Measurements from ENCODE around the gene FBXO28. TPM values are rescaled to one million over a fixed set of nuclear protein-coding genes. Genes with fewer than 3 reads are reported as not detected.

FBXO28 gene
- polyA plus RNA-seq, 1 donor from 2014 or later, result 20.3 TPM

- H4K20me1 ChIP-seq (ENCODE audit: insufficient read depth), result no peaks in the 10 kb centered on the region
- H3F3A ChIP-seq (ENCODE audit: insufficient read depth, low read length, poor library complexity, severe bottlenecking), result no peaks in the 10 kb centered on the region
- no peak overlapping the region for H2AFZ ChIP-seq (ENCODE audit: low read depth, low read length)
- no peak overlapping the region for H3K4me3 ChIP-seq (ENCODE audit: low read length)
- no peaks in the 10 kb centered on the region for H3K9me3 ChIP-seq (ENCODE audit: low read length)
- no peaks in the 10 kb centered on the region for H3K36me3 ChIP-seq (ENCODE audit: insufficient read depth, low read length)
- no peak overlapping the region for H3K4me2 ChIP-seq (ENCODE audit: low read length)
- H3K27me3 ChIP-seq (ENCODE audit: insufficient read depth, low read depth, low read length), result no peaks in the 10 kb centered on the region
- no peaks in the 10 kb centered on the region for H3K79me2 ChIP-seq (replicated peaks; ENCODE audit: insufficient read depth, low read length)
- TF ChIP-seq TAF1 (IDR thresholded peaks at IDR 0.05; ENCODE audit: low read depth) (no peak), POLR2AphosphoS5 (IDR thresholded peaks at IDR 0.05) (no peak), EZH2 (IDR thresholded peaks at IDR 0.05; ENCODE audit: borderline replicate concordance, insufficient read depth, low read length, poor library complexity, severe bottlenecking) (no peak), EP300 (conservative IDR thresholded peaks at IDR 0.05; ENCODE audit: poor library complexity, severe bottlenecking) (no peak), MXI1 (conservative IDR thresholded peaks at IDR 0.05; ENCODE audit: poor library complexity, severe bottlenecking) (no peak), REST (IDR thresholded peaks at IDR 0.05; ENCODE audit: borderline replicate concordance) (no peak), CTCF (IDR thresholded peaks at IDR 0.05; ENCODE audit: poor library complexity, severe bottlenecking) (no peak), RAD21 (conservative IDR thresholded peaks at IDR 0.05) (no peak), SMC3 (conservative IDR thresholded peaks at IDR 0.05; ENCODE audit: poor library complexity) (no peak)
- H3K9ac ChIP-seq (ENCODE audit: low read length), result no peak overlapping the region
- H3K27ac ChIP-seq (ENCODE audit: low read length), result no peak overlapping the region
- no peaks in the 10 kb centered on the region for H3K9me2 ChIP-seq (ENCODE audit: insufficient read depth, low read length)
These were observed 37.2 kb downstream of the FBXO28 start for GRCh38 chr1:224151117-224151516.

- Histone ChIP-seq H3K36me3 (ENCODE audit: insufficient read depth, low read length) (peaks cover 7% of the 10 kb centered on the region), H2AFZ (ENCODE audit: low read depth, low read length) (no peak overlapping the region), H3K4me2 (ENCODE audit: low read length) (no peak overlapping the region), H3K27me3 (ENCODE audit: insufficient read depth, low read depth, low read length) (no peaks in the 10 kb centered on the region), H3K9ac (ENCODE audit: low read length) (no peak overlapping the region), H3K79me2 (replicated peaks; ENCODE audit: insufficient read depth, low read length) (no peaks in the 10 kb centered on the region), H3K9me2 (ENCODE audit: insufficient read depth, low read length) (no peaks in the 10 kb centered on the region), H3K9me3 (ENCODE audit: low read length) (no peaks in the 10 kb centered on the region), H3K27ac (ENCODE audit: low read length) (no peak overlapping the region), H3F3A (ENCODE audit: insufficient read depth, low read length, poor library complexity, severe bottlenecking) (no peaks in the 10 kb centered on the region), H4K20me1 (ENCODE audit: insufficient read depth) (no peaks in the 10 kb centered on the region), H3K4me3 (ENCODE audit: low read length) (no peak overlapping the region)
- no peak for TF ChIP-seq TAF1 (IDR thresholded peaks at IDR 0.05; ENCODE audit: low read depth)
- TF ChIP-seq SMC3 (conservative IDR thresholded peaks at IDR 0.05; ENCODE audit: poor library complexity), result no peak
- TF ChIP-seq CTCF (IDR thresholded peaks at IDR 0.05; ENCODE audit: poor library complexity, severe bottlenecking), result no peak
- TF ChIP-seq REST (IDR thresholded peaks at IDR 0.05; ENCODE audit: borderline replicate concordance), result no peak
- no peak for TF ChIP-seq EZH2 (IDR thresholded peaks at IDR 0.05; ENCODE audit: borderline replicate concordance, insufficient read depth, low read length, poor library complexity, severe bottlenecking)
- no peak for TF ChIP-seq MXI1 (conservative IDR thresholded peaks at IDR 0.05; ENCODE audit: poor library complexity, severe bottlenecking)
- TF ChIP-seq RAD21 (conservative IDR thresholded peaks at IDR 0.05), result no peak
- no peak for TF ChIP-seq POLR2AphosphoS5 (IDR thresholded peaks at IDR 0.05)
- no peak for TF ChIP-seq EP300 (conservative IDR thresholded peaks at IDR 0.05; ENCODE audit: poor library complexity, severe bottlenecking)
These were observed 43.4 kb downstream of the FBXO28 start for GRCh38 chr1:224157316-224157715.
